HEK293T (cell line): Measurements from ENCODE around the gene DAPK1.

Experiments used
- HDGF ChIP-seq: fragments of 450-650 bp; IDR thresholded peaks from 2 replicates; pipeline ENCODE4 v1.6.1; 2017; ENCODE audit warnings: antibody characterized with exemption, borderline replicate concordance
- NFRKB ChIP-seq: fragments of 450-650 bp; IDR thresholded peaks from 2 replicates; pipeline ENCODE4 v1.6.1; 2016; ENCODE audit warnings: mild to moderate bottlenecking, moderate library complexity
- PKNOX1 ChIP-seq: fragments of 450-650 bp; IDR thresholded peaks from 2 replicates; pipeline ENCODE4 v1.6.1; 2016

- TF ChIP-seq NFRKB = no peak
- TF ChIP-seq PKNOX1 = no peak
- no peak for TF ChIP-seq HDGF
These were observed 165.9 kb downstream of the DAPK1 start for GRCh38 chr9:87663556-87663955.
